NB4 (cell line): ENCODE data around the gene LYPD1.

ENCODE experiments used
- DNase-seq: peaks from one replicate; pipeline ENCODE4 v3.0.0; 2010; ENCODE audit warnings: low read depth
- H3K4me3 ChIP-seq: one replicate; pipeline ENCODE4 v1.5.1; 2011; ENCODE audit warnings: mild to moderate bottlenecking, low read depth, low read length, moderate library complexity
- MYC ChIP-seq: IDR thresholded peaks from 2 replicates; pipeline ENCODE4 v1.6.1; 2011; ENCODE audit warnings: low read depth, low read length
- POLR2A ChIP-seq: IDR thresholded peaks from 2 replicates; pipeline ENCODE4 v1.6.1; 2011; ENCODE audit warnings: mild to moderate bottlenecking; ENCODE audit not compliant: insufficient read length; ENCODE audit errors: extremely low read depth
- TF ChIP-seq, protein P1 (sequence below): IDR thresholded peaks from one replicate; pipeline ENCODE4 v1.5.1; 2012; ENCODE audit warnings: low read depth, low read length
- TF ChIP-seq, protein P2 (sequence below): IDR thresholded peaks from 2 replicates; pipeline ENCODE4 v1.6.1; 2011; ENCODE audit warnings: low read depth, low read length

Gene LYPD1

DNA sequence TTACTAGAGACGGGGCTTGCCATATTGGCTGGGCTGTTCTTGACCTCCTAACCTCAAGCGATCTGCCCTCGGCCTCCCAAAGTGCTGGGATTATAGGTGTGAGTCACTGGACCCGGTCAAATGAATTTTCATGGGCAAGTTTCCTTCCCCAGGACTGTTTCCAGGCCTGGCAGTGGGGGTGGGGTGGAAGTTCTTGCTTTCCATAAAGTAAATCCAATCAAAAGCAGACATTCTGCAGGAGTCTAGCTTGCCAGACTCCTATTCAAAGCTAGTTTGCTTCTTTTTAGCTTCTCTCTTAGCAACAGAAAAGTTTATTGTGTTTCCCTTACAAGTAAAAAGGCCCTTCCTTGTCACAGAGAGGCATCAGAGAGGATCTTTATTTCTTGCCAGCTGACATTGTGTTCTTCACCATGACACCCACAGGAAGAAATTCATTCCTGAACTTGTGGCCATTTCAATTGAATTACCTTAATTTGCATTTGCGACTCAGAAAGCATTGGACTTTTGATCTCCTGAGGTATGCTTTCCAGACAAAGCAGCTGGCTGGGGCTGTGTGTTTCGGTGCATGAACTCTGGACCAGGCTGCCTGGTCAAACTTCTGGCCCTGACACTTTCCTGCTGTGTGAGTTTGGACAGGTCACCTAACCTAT lies 37.9 kb downstream of the LYPD1 start:
- no peak for TF ChIP-seq MYC
- no peak for TF ChIP-seq POLR2A
- TF ChIP-seq, protein P1, sequence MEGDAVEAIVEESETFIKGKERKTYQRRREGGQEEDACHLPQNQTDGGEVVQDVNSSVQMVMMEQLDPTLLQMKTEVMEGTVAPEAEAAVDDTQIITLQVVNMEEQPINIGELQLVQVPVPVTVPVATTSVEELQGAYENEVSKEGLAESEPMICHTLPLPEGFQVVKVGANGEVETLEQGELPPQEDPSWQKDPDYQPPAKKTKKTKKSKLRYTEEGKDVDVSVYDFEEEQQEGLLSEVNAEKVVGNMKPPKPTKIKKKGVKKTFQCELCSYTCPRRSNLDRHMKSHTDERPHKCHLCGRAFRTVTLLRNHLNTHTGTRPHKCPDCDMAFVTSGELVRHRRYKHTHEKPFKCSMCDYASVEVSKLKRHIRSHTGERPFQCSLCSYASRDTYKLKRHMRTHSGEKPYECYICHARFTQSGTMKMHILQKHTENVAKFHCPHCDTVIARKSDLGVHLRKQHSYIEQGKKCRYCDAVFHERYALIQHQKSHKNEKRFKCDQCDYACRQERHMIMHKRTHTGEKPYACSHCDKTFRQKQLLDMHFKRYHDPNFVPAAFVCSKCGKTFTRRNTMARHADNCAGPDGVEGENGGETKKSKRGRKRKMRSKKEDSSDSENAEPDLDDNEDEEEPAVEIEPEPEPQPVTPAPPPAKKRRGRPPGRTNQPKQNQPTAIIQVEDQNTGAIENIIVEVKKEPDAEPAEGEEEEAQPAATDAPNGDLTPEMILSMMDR = no peak
- TF ChIP-seq, protein P2, sequence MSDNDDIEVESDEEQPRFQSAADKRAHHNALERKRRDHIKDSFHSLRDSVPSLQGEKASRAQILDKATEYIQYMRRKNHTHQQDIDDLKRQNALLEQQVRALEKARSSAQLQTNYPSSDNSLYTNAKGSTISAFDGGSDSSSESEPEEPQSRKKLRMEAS = no peak
- no peak overlapping the region for H3K4me3 ChIP-seq
- DNase-seq = no peak

DNA sequence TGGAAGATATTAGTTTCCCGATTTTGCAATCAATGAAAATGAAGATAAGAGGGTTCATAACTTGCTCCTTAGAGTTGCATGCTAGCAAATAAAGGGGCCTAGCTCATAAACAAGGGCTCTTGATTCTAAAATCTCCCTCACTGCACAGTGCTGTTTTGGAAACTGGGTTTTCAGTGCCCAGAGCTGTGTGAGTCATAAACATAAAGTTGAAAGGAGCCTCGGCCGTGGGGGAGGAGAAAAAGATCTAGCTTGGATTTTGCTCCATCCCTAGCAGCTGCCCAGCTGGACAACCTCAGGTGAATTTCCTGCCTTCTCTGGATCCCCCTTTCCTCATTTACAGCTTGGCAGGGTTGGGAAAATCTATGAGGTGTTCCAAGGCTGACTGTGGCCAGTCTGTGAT lies 42.5 kb downstream of the LYPD1 start:
- TF ChIP-seq, protein P2 = no peak
- TF ChIP-seq MYC = no peak
- TF ChIP-seq, protein P1 = no peak
- no peak for TF ChIP-seq POLR2A
- no peak for DNase-seq
- H3K4me3 ChIP-seq = no peak overlapping the region

DNA sequence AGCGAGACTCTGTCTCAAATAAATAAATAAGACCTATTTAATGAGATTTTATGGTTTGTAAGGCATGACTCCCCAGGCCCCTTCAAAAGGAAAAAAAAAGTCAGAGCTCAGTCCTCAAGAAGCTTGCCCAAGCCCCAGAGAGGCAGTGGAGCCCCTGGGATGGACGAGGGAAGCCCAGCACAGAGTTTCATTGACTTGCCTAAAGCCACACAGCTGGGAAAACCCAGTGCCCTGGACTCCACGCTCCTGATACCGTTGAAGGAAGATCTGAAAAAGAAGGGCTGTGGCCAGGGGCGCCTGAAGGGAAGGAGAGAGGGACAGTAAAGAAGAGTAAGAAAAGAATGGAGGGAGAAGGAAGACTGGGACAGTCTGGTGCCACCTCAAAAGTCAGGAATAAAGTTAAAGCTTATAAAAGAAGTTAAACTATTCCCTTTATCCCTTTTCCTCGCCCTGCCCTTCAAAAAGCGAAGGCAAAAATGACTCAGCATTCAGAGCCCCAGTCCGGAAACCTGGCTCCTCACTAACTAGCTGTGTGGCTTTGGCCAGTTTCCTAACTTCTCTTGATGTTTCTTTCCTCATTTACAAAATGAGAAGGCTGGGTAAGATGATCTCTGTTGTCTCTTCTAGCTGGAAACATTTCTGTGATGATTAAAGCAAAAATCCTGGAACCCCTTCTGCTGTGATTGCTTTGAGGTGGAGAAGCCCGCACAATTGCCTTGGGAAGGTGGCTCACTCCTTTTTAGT lies 46.7 kb downstream of the LYPD1 start:
- H3K4me3 ChIP-seq = no peak overlapping the region
- peak; percentile 40 for DNase-seq
- no peak for TF ChIP-seq MYC
- TF ChIP-seq POLR2A = no peak
- TF ChIP-seq, protein P1 = no peak
- TF ChIP-seq, protein P2 = no peak

DNA sequence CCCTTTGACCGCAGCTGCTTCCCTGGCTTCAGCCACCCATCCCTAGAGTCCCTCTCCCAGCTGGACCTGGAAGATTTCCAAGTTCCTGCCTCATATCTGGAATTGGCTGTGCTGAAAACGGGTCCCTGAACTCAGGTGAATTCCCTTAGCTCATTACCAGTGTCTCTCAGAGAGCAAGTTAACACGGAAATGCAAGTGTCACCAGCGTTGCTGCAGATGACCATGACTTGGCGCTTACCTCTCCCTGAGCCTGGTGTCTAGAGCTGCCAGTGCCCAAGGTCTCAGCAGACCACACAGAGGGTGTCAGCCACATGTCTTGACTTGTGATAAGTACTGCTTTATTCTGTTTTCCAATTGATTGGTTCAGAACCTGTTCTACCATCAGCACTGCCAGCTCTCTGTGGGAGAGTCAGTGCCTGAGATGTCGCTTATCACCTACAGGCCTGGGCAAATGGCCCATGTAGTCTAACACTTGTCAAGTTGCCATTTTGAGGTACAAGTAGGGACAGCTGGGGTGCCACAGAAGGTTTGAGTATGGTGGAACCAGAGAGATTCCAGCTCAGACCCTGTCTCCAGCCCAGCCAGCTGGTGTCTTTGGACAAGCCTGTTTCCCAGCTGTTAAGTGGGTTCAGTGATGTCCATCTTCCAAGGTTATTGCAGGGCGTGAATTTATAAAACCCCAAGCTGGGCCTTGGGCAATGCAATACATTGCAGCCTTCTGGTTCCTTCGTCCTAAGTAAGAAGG lies 48.7 kb downstream of the LYPD1 start:
- TF ChIP-seq MYC = no peak
- TF ChIP-seq, protein P2 = no peak
- DNase-seq = no peak
- no peak overlapping the region for H3K4me3 ChIP-seq

DNA sequence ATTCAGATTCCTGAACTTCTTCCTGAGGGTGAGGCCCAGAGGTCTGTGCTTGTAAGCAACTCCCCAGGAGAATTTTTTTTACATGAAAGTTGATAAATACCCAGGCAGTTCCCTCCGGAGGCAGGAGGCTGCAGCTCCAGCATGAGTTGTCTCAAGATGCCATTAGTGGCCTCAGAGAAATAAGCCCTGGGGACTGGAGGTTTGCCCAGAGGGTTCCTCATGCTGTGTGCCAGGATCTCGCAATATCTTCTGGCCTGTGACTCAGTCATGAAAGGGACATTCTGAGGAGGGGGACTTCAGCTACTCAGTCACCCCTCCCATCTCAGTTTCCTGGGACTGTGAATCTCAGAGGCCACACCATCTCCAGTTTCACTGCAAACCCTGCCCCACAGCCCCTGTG lies 49.9 kb downstream of the LYPD1 start:
- H3K4me3 ChIP-seq = no peak overlapping the region
- TF ChIP-seq MYC (no peak), POLR2A (no peak)
- TF ChIP-seq, protein P1 = no peak
- TF ChIP-seq, protein P2 = no peak
- peak; percentile 81 for DNase-seq

DNA sequence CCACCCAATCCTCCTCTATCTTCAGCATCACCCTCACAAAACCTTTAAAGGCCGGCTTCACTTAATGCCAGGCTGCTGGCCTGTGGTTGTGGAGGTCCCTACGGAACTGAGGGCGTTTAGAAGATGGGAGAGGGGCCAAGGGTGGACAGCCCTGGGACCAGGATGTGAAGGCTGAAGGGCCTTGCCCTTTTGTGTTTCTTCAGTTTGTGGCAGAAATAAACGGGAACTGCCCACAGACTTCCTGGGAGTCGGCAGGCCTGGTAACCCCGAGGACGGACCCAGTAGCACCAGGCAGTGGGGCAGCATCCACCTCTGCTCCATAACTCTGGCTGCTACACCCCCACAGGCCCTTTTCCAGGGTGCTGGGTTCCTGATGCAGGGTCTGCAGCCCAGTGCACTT lies 51.3 kb downstream of the LYPD1 start:
- DNase-seq = no peak
- no peak overlapping the region for H3K4me3 ChIP-seq
- TF ChIP-seq MYC = no peak
- TF ChIP-seq, protein P1 = no peak
- TF ChIP-seq, protein P2 = no peak
- TF ChIP-seq POLR2A = no peak
